ENCODE data around the gene BRAT1. TPM values are rescaled to one million over a fixed set of nuclear protein-coding genes. Genes with fewer than 3 reads are reported as not detected.

BRAT1 gene
- total and polyA plus RNA-seq, 2 donors: 18.2 to 30.9 TPM

DNA sequence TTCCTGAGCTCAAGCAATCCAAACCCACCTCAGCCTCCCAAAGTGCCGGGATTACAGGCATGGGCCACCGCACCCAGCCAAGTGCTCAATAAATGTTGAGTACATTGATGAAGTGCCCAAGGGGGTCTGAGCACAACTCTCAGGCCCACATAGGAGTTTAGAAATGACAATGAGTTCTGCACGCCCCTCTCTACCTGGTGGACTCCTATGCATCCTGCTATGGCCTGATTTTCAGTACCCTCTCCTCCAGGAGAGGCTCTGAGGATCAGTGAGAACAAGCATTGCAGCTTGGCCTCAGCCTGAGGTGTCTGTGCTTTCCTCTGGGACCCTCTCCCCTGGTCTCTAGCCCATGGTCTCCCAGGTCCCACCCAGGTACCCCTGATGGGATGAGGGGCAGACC lies 58.3 kb downstream of the BRAT1 start:
- H3K27ac ChIP-seq (ENCODE audit: low read depth): no peak overlapping the region
- H3K36me3 ChIP-seq (ENCODE audit: insufficient read depth): no peaks in the 10 kb centered on the region
- no peak for DNase-seq (ENCODE audit: extremely low spot score)
- H3K4me1 ChIP-seq (ENCODE audit: insufficient read depth): no peaks in the 10 kb centered on the region
- WGBS: 98% methylated on average over 3 of the region's 3 CpGs
- no peak overlapping the region for H3K4me3 ChIP-seq (ENCODE audit: low read depth, low read length)

DNA sequence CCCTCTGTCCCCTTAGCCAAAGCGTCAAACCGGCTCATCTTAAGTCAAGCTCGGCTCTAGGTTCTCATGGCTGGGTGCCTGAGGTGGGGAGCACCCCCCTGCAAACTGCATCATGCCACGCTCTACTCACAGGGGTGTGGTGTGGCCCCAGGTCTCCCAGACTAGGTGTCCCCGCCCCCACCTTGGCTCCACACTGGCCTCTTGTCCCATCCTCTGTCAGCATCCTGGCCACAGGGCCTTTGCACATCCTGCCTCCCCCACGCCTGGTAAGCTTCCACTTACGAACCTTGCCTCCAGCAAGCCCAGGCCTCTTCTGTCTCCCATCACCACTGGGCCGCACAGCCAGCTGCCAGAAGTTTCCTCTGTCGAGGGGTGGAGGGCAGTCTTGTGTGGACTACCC lies 58.9 kb downstream of the BRAT1 start:
- Histone ChIP-seq H3K4me1 (ENCODE audit: insufficient read depth) (no peaks in the 10 kb centered on the region), H3K4me3 (ENCODE audit: low read depth, low read length) (no peak overlapping the region), H3K36me3 (ENCODE audit: insufficient read depth) (no peaks in the 10 kb centered on the region), H3K27ac (ENCODE audit: low read depth) (no peak overlapping the region)
- 86% methylated on average over 9 of the region's 9 CpGs for WGBS
- no peak for DNase-seq (ENCODE audit: extremely low spot score)

DNA sequence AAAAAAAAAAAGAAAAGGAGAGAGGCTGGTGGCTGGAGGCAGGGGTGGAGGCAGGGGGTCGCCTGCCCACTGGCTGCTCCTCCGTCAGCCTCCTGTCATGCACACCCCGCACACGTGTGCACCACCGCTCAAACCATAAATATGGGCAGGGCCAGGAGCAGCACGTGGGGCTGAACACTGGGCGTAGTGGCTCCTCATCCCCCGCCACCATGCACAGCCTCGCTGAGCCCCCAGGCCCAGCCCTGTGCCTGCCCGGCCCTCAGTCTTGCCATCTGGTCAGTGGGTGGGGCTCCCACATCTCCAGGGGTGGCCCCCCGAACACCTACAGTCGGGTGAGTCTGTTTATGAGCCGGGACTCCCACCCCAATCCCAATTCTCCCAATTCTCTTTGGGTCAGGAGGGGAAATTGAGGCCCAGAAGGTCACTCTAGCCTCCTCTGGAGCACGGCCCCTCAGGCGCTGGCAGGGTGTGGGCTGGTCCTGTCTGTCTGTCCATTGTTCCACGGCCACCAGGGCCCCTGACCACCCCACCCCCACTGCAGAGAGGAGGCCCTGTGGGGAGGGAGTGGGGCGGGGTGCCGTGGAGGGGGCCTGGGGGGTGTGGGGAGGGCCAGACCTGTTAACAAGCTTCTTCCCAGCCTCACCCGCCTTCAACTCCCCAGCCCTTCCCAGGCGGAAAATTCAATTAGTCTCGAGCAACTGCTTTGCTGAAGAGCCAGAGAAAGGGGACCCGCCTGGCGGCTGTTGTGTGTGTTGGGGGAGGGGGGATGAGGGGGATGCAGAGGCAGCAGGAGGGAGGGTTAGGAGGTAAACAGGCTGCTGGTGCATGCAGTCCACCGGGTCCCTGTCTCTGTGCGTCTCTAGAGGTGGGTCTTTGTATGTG lies 59.7 kb downstream of the BRAT1 start:
- 76% methylated on average over 25 of the region's 25 CpGs for WGBS
- no peak for DNase-seq (ENCODE audit: extremely low spot score)
- H3K27ac ChIP-seq (ENCODE audit: low read depth): no peak overlapping the region
- no peak overlapping the region for H3K4me3 ChIP-seq (ENCODE audit: low read depth, low read length)
- H3K36me3 ChIP-seq (ENCODE audit: insufficient read depth): no peaks in the 10 kb centered on the region
- no peaks in the 10 kb centered on the region for H3K4me1 ChIP-seq (ENCODE audit: insufficient read depth)

DNA sequence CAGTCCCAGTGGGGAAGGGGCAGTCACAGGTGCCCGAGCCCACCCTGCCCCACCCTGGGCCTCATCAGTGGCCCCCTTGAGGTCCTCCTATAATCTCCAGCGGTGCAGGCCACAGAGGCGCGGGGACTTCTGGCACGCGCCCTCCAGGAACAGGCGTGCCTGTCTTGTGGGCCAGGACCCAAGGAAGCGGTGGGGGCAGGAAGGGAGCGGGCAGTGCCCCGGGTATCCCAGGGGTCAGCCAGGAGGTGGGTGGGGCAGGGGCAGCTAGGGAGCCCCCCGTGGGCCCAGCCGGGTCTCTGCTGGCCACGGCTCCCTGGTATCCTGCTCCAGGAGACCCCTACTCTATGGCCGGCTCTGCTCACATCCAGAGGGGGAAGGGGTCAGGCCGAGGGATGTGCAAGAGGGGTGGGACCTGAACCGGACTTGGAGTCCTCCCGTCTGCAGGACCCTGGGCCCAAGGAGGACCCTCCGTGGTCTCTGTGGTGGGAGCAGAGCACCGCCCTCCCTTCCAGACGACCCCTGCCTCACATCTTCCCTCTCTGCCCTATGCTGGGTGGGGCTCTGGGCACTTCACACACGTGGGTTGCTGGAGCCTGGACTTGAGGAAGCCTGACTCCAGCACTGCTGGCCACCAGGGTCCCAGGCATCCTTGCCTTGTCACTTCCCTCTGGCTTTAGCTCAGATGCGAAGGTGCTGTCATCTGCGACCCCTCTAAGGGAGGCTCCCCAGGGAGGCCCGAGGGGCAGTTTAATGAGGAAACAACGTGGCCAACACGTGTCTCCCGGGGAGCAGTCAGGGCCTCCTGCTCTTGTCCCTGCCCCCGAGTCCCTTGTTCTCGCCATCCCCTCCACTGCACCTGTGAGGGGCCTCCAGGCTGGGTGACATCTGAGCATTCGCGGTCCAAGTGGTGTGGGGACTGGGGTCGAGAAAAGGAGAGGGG lies 60.9 kb downstream of the BRAT1 start:
- no peaks in the 10 kb centered on the region for H3K4me1 ChIP-seq (ENCODE audit: insufficient read depth)
- no peaks in the 10 kb centered on the region for H3K36me3 ChIP-seq (ENCODE audit: insufficient read depth)
- no peak overlapping the region for H3K4me3 ChIP-seq (ENCODE audit: low read depth, low read length)
- 63% methylated on average over 32 of the region's 32 CpGs for WGBS
- no peak for DNase-seq (ENCODE audit: extremely low spot score)
- no peak overlapping the region for H3K27ac ChIP-seq (ENCODE audit: low read depth)

DNA sequence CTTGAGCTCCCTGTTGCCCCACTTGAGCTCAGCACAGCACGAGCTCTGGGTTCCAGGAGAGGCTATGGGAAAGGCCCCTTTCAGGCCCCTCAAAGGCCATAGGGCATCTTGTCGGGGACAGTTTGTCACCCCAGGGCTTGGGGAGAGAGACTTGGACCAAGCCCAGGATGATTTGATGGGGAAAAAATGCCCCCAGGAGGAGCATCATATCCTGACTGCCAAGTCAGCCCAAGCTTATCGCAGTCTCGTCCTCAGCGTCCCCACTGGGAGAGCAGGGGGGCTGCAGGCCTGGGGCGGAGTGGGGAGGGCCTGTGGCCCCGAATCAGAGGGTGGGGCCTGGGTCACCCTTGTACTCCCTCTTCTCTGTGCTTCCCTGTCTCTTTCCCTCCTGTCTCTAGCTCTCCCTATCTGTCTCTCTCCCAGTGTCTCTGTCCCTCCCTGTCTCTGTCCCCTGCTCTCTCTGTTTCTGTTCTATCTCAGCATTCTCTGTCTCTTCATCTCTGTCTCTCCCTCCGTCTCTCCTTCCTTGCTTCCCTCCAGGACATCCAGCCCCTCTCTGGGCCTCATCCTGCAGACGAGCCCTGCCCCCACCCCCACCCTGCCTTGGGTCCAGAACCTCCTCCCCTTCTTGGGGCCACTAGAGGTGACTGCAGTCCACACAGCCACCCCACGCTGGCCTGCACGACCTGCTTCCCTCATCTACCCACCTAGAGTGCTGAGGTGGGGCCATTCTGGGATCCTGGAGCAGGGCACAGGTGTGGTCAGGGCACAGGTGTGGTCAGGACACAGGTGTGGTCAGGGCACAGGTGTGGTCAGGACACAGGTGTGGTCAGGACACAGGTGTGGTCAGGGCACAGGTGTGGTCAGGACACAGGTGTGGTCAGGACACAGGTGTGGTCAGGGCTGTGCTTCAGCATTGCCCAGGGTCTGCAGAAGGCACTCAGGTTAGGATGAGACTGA lies 61.8 kb downstream of the BRAT1 start:
- no peak overlapping the region for H3K27ac ChIP-seq (ENCODE audit: low read depth)
- WGBS: 32% methylated on average over 10 of the region's 11 CpGs
- no peaks in the 10 kb centered on the region for H3K4me1 ChIP-seq (ENCODE audit: insufficient read depth)
- no peak overlapping the region for H3K4me3 ChIP-seq (ENCODE audit: low read depth, low read length)
- no peak for DNase-seq (ENCODE audit: extremely low spot score)
- no peaks in the 10 kb centered on the region for H3K36me3 ChIP-seq (ENCODE audit: insufficient read depth)

DNA sequence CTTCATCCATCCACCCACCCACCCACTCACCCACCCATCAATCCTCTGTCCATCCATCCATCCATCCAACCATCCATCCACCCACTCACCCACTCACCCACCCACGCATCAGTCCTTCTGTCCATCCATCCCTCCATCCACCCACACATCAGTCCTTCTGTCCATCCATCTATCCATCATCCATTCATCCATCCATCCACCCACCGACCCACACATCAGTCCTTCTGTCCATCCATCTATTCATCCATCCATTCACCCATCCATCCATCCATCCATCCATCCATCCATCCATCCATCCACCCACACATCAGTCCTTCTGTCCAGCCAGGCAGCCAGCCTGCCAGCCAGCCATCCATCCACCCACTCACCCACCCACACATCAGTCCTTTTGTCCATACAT lies 63.3 kb downstream of the BRAT1 start:
- Histone ChIP-seq H3K4me3 (ENCODE audit: low read depth, low read length) (no peak overlapping the region), H3K36me3 (ENCODE audit: insufficient read depth) (no peaks in the 10 kb centered on the region), H3K4me1 (ENCODE audit: insufficient read depth) (no peaks in the 10 kb centered on the region), H3K27ac (ENCODE audit: low read depth) (no peak overlapping the region)
- no peak for DNase-seq (ENCODE audit: extremely low spot score)
- 96% methylated on average over 2 of the region's 2 CpGs for WGBS

DNA sequence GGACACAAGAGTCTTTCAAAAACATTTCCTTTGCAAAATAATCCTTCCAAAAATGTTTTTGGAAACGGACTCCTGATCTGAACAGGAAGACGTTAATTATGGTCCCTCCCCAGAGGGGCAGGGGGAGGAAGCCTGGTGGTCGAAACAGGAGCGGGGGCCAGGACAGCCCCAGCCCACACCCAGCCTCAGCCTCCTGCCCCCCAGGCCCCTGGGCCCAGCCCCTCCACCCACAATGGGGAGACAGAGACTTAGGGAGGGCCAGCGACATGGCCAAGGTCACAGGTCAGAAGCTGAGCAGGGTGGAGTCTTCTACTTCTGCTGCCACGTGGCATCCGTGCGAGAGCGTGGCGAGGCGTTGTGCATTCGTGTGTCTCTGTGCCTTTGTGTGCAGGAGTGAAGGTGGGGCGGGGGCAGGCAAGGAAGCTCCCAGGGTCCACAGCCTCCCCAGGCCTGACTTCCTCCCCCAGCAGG lies 65.1 kb downstream of the BRAT1 start:
- H3K36me3 ChIP-seq (ENCODE audit: insufficient read depth): no peaks in the 10 kb centered on the region
- no peaks in the 10 kb centered on the region for H3K4me1 ChIP-seq (ENCODE audit: insufficient read depth)
- H3K4me3 ChIP-seq (ENCODE audit: low read depth, low read length): no peak overlapping the region
- DNase-seq (ENCODE audit: extremely low spot score): no peak
- WGBS: 60% methylated on average over 13 of the region's 13 CpGs
- H3K27ac ChIP-seq (ENCODE audit: low read depth): no peak overlapping the region

DNA sequence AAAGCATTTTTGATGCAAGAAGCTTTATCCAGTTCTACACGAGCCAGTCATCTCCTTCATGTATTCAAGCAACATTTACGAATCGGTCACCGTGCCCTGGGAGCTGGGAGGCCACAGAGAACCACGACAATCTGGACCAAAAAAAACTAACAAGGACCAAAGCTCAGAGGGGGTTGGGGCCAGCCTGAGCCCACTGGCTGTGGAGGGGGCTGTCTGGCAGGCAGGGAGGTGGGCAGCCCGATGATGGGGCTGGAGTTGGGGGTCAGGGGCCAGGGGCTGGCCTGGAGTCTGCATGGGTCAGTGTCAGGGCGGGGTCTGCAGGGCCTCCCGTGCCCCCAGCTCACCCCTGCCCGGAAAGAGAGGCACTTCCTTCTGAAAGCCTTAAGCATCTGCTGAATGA lies 66.6 kb downstream of the BRAT1 start:
- no peak overlapping the region for H3K27ac ChIP-seq (ENCODE audit: low read depth)

DNA sequence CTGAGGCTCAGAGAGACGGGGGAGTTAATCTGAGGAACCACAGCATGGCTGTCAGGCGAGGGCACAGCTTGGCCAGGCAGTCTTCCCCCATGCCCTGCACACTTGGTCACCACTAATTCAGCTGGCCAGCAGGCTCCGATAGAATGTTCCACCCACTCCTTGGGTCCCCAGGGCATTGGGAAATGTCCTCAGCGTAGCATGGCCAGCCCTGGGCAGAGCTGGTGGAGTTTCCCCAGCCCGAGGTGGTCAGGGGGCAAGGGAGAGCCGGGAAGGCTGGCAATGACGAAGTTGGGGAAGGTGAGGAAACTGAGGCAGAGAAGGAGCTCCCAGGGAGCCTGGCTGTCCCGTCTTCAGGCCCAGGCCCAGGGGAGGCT lies 67.1 kb downstream of the BRAT1 start:
- no peak for DNase-seq (ENCODE audit: extremely low spot score)
- no peaks in the 10 kb centered on the region for H3K36me3 ChIP-seq (ENCODE audit: insufficient read depth)
- H3K27ac ChIP-seq (ENCODE audit: low read depth): no peak overlapping the region
- no peak overlapping the region for H3K4me3 ChIP-seq (ENCODE audit: low read depth, low read length)
- 59% methylated on average over 8 of the region's 8 CpGs for WGBS
- H3K4me1 ChIP-seq (ENCODE audit: insufficient read depth): no peaks in the 10 kb centered on the region

More for the DNA sequence above, 66.6 kb downstream of the BRAT1 start:
- Histone ChIP-seq H3K36me3 (ENCODE audit: insufficient read depth) (no peaks in the 10 kb centered on the region), H3K4me1 (ENCODE audit: insufficient read depth) (no peaks in the 10 kb centered on the region), H3K4me3 (ENCODE audit: low read depth, low read length) (no peak overlapping the region)
- DNase-seq (ENCODE audit: extremely low spot score): no peak
- WGBS: 46% methylated on average over 9 of the region's 9 CpGs

Small RNA genes lying within 50 kb of the gene (small RNA-seq; reads per million reads assigned to genes)
- not detected for gene MIR4648

Other genes starting within 250 kb of the BRAT1 start
- 17.4 TPM for gene SNX8, start 241.1 kb downstream of the BRAT1 start, total RNA-seq
- 13.2 TPM for gene SNX8, start 241.1 kb downstream of the BRAT1 start, polyA plus RNA-seq
- 85.8 TPM for gene EIF3B, start 200.7 kb downstream of the BRAT1 start, total RNA-seq
- gene EIF3B, start 200.7 kb downstream of the BRAT1 start, polyA plus RNA-seq: 97.7 TPM
- 3.6 TPM for gene CHST12, start 151.9 kb downstream of the BRAT1 start, total RNA-seq
- 29.6 TPM for gene CHST12, start 151.9 kb downstream of the BRAT1 start, polyA plus RNA-seq
- not detected for gene GRIFIN, start 79.1 kb downstream of the BRAT1 start, total RNA-seq
- not detected for gene GRIFIN, start 79.1 kb downstream of the BRAT1 start, polyA plus RNA-seq
- gene LFNG, start 35.8 kb downstream of the BRAT1 start, total RNA-seq: 16.8 TPM
- 10.7 TPM for gene LFNG, start 35.8 kb downstream of the BRAT1 start, polyA plus RNA-seq
- 9.3 TPM for gene IQCE, start 3.5 kb upstream of the BRAT1 start, total RNA-seq
- gene IQCE, start 3.5 kb upstream of the BRAT1 start, polyA plus RNA-seq: 8.9 TPM
- 29.2 TPM for gene TTYH3, start 76.5 kb upstream of the BRAT1 start, total RNA-seq
- 26.7 TPM for gene TTYH3, start 76.5 kb upstream of the BRAT1 start, polyA plus RNA-seq
- gene AMZ1, start 132.7 kb upstream of the BRAT1 start, total RNA-seq: 0.11 TPM
- 0.22 TPM for gene AMZ1, start 132.7 kb upstream of the BRAT1 start, polyA plus RNA-seq